ENCODE data around the gene STRA8.

Gene STRA8

DNA sequence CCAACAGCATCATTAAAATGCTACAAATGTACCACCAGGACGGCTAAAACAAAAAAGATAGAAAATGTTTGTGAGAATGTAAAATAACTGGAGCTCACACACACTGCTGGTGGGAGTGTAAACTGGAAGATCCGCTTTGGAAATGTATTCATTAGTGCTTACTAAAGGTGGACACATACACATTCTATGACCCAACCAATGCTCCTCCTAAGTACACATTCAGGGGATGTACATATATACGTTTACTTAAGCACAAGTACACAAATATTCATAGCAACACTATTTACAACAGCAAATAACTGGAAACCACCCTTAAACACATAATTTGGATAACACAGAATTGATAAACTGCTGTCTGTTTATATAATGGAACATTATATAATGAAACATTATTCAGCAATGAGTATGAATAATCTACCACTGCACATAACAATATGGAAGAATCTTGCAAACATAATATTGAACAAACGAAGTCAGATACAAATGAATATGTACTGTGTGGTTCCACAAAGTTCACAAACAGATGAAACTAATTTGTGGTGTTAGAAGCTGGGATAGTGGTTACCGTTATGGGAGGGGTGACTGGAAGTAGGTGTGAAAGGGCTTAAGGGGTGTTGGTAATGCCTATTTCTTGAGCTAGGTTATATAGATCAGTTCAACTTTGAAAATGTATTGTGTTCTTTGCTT is 52.1 kb downstream of the STRA8 start:
- TF ChIP-seq, protein P1, sequence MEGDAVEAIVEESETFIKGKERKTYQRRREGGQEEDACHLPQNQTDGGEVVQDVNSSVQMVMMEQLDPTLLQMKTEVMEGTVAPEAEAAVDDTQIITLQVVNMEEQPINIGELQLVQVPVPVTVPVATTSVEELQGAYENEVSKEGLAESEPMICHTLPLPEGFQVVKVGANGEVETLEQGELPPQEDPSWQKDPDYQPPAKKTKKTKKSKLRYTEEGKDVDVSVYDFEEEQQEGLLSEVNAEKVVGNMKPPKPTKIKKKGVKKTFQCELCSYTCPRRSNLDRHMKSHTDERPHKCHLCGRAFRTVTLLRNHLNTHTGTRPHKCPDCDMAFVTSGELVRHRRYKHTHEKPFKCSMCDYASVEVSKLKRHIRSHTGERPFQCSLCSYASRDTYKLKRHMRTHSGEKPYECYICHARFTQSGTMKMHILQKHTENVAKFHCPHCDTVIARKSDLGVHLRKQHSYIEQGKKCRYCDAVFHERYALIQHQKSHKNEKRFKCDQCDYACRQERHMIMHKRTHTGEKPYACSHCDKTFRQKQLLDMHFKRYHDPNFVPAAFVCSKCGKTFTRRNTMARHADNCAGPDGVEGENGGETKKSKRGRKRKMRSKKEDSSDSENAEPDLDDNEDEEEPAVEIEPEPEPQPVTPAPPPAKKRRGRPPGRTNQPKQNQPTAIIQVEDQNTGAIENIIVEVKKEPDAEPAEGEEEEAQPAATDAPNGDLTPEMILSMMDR (IDR thresholded peaks at IDR 0.05; ENCODE audit: low read length), result no peak
- TF ChIP-seq EZH2 (optimal IDR thresholded peaks at IDR 0.05; ENCODE audit: low read depth, low read length), result no peak
- TF ChIP-seq EZH2phosphoT487 (IDR thresholded peaks at IDR 0.05; ENCODE audit: low read length), result no peak

DNA sequence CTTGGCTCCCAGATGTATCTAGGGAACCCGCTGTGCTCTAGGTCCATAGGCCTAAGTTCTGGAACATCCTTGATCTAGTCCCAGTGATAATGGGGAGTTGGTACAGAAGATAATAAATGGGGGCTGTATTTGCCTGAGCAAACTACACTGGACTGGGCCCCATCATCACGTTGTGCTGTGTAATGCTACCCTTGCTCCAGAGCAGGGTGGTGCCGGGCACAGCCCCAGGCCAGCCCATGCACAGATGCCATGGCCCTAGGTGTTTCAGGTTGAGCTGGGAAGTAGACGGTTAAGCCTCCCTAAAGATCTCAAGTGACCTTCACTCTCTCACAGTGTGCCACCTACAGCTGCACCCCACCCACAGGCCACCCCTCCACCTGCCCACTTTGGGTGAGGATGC is 53.2 kb downstream of the STRA8 start:
- H3K4me1 ChIP-seq (ENCODE audit: low read length), result no peaks in the 10 kb centered on the region
- H3K9me2 ChIP-seq (replicated peaks; ENCODE audit: insufficient read depth, low read length), result no peaks in the 10 kb centered on the region
- TF ChIP-seq, protein P1 (IDR thresholded peaks at IDR 0.05; ENCODE audit: low read length), result no peak
- no peak for TF ChIP-seq EZH2 (optimal IDR thresholded peaks at IDR 0.05; ENCODE audit: low read depth, low read length)
- no peak for TF ChIP-seq EZH2phosphoT487 (IDR thresholded peaks at IDR 0.05; ENCODE audit: low read length)
- no peak overlapping the region for H3K4me2 ChIP-seq (ENCODE audit: low read depth, low read length)
- no peaks in the 10 kb centered on the region for H3K79me2 ChIP-seq (ENCODE audit: low read length)
- no peak overlapping the region for H3K4me3 ChIP-seq (ENCODE audit: low read length)
- H3K9ac ChIP-seq (ENCODE audit: low read length), result no peak overlapping the region
- H3K27me3 ChIP-seq (replicated peaks; ENCODE audit: insufficient read depth, low read length), result no peaks in the 10 kb centered on the region
- DNase-seq, result no peak
- H3F3A ChIP-seq (ENCODE audit: insufficient read depth, low read length), result no peaks in the 10 kb centered on the region
- no peaks in the 10 kb centered on the region for H3K36me3 ChIP-seq (replicated peaks; ENCODE audit: insufficient read depth, low read length)
- no peaks in the 10 kb centered on the region for H4K20me1 ChIP-seq (ENCODE audit: insufficient read depth, low read length)
- H3K9me3 ChIP-seq (replicated peaks; ENCODE audit: insufficient read depth, low read length), result no peaks in the 10 kb centered on the region
- H2AFZ ChIP-seq (ENCODE audit: low read length), result no peak overlapping the region
- no peak overlapping the region for H3K27ac ChIP-seq (ENCODE audit: low read length)

More for the DNA sequence above, 52.1 kb downstream of the STRA8 start:
- Histone ChIP-seq H3K27ac (ENCODE audit: low read length) (no peak overlapping the region), H3K4me3 (ENCODE audit: low read length) (no peak overlapping the region), H3K4me1 (ENCODE audit: low read length) (no peaks in the 10 kb centered on the region), H3K9me3 (replicated peaks; ENCODE audit: insufficient read depth, low read length) (no peaks in the 10 kb centered on the region), H3K9me2 (replicated peaks; ENCODE audit: insufficient read depth, low read length) (no peaks in the 10 kb centered on the region), H3K9ac (ENCODE audit: low read length) (no peak overlapping the region), H3K4me2 (ENCODE audit: low read depth, low read length) (no peak overlapping the region), H4K20me1 (ENCODE audit: insufficient read depth, low read length) (no peaks in the 10 kb centered on the region), H3K27me3 (replicated peaks; ENCODE audit: insufficient read depth, low read length) (no peaks in the 10 kb centered on the region), H3K36me3 (replicated peaks; ENCODE audit: insufficient read depth, low read length) (no peaks in the 10 kb centered on the region), H2AFZ (ENCODE audit: low read length) (no peak overlapping the region), H3K79me2 (ENCODE audit: low read length) (no peaks in the 10 kb centered on the region), H3F3A (ENCODE audit: insufficient read depth, low read length) (no peaks in the 10 kb centered on the region)
- DNase-seq, result no peak

DNA sequence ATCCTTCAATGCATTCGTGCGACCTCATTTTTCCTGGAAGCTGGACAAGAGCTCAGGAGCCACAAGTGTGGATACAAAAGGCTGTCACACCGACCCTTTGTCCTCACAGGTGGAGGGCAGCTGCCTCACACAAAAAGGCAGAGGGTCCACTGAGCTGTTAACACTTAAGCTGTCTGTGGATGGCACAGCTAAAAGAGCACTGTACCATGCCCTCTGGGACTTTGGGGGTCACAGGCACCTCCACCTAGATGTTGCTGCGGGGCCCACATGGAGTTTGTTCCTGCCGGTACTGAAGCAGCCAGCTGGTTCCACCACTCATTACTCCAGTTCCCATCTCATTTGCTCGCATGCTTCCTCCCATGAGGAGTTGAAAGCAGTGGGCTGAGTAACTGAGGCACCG is 57.0 kb downstream of the STRA8 start:
- H3K9me3 ChIP-seq (replicated peaks; ENCODE audit: insufficient read depth, low read length), result no peaks in the 10 kb centered on the region
- H3K4me1 ChIP-seq (ENCODE audit: low read length), result no peaks in the 10 kb centered on the region
- no peaks in the 10 kb centered on the region for H3K36me3 ChIP-seq (replicated peaks; ENCODE audit: insufficient read depth, low read length)
- no peaks in the 10 kb centered on the region for H3F3A ChIP-seq (ENCODE audit: insufficient read depth, low read length)
- H2AFZ ChIP-seq (ENCODE audit: low read length), result no peak overlapping the region
- no peaks in the 10 kb centered on the region for H3K9me2 ChIP-seq (replicated peaks; ENCODE audit: insufficient read depth, low read length)
- H3K27me3 ChIP-seq (replicated peaks; ENCODE audit: insufficient read depth, low read length), result no peaks in the 10 kb centered on the region
- no peaks in the 10 kb centered on the region for H3K79me2 ChIP-seq (ENCODE audit: low read length)
- no peaks in the 10 kb centered on the region for H4K20me1 ChIP-seq (ENCODE audit: insufficient read depth, low read length)
- H3K4me3 ChIP-seq (ENCODE audit: low read length), result no peak overlapping the region
- no peak overlapping the region for H3K4me2 ChIP-seq (ENCODE audit: low read depth, low read length)
- DNase-seq, result no peak
- no peak for TF ChIP-seq EZH2 (optimal IDR thresholded peaks at IDR 0.05; ENCODE audit: low read depth, low read length)
- TF ChIP-seq, protein P1 (IDR thresholded peaks at IDR 0.05; ENCODE audit: low read length), result no peak
- TF ChIP-seq EZH2phosphoT487 (IDR thresholded peaks at IDR 0.05; ENCODE audit: low read length), result no peak
- H3K27ac ChIP-seq (ENCODE audit: low read length), result no peak overlapping the region
- H3K9ac ChIP-seq (ENCODE audit: low read length), result no peak overlapping the region

Data from MM.1S (cell line).